KMS-11 (cell line): ENCODE measurements around the gene POLA1.

ENCODE experiments used
- H2AFZ ChIP-seq: fragments of 200-600 bp; sonication (generic); 2 replicates; pipeline ENCODE4 v1.6.1; 2016; ENCODE audit warnings: antibody characterized with exemption, mixed run types, low read depth
- H3K27ac ChIP-seq: fragments of 200-600 bp; sonication (generic); 2 replicates; pipeline ENCODE4 v1.6.1; 2016; ENCODE audit warnings: mild to moderate bottlenecking, mixed run types
- H3K27me3 ChIP-seq: fragments of 200-600 bp; sonication (generic); 2 replicates; pipeline ENCODE4 v1.6.1; 2017; ENCODE audit warnings: mild to moderate bottlenecking, low read depth, mixed run types, moderate library complexity; ENCODE audit not compliant: insufficient read depth
- H3K36me3 ChIP-seq: fragments of 200-600 bp; sonication (generic); 2 replicates; pipeline ENCODE4 v1.6.1; 2017; ENCODE audit warnings: mild to moderate bottlenecking, mixed run types; ENCODE audit not compliant: insufficient read depth
- H3K4me1 ChIP-seq: fragments of 200-600 bp; sonication (generic); 2 replicates; pipeline ENCODE4 v1.6.1; 2016; ENCODE audit warnings: mild to moderate bottlenecking, low read depth, mixed run types; ENCODE audit not compliant: poor library complexity, severe bottlenecking
- H3K4me2 ChIP-seq: fragments of 200-600 bp; sonication (generic); 2 replicates; pipeline ENCODE4 v1.7.0; 2016; ENCODE audit warnings: mild to moderate bottlenecking, mixed run types
- H3K4me3 ChIP-seq: fragments of 200-600 bp; sonication (generic); IDR thresholded peaks from 2 replicates; pipeline ENCODE4 v1.6.1; 2017; ENCODE audit warnings: low read depth, low read length, mixed read lengths; ENCODE audit not compliant: insufficient read depth
- H3K79me2 ChIP-seq: fragments of 200-600 bp; sonication (generic); 2 replicates; pipeline ENCODE4 v1.6.1; 2016; ENCODE audit warnings: low read depth, mixed run types; ENCODE audit not compliant: insufficient read depth
- H3K9ac ChIP-seq: fragments of 200-600 bp; sonication (generic); 2 replicates; pipeline ENCODE4 v1.6.1; 2016; ENCODE audit warnings: mild to moderate bottlenecking, mixed run types
- H4K20me1 ChIP-seq: fragments of 200-600 bp; sonication (generic); 2 replicates; pipeline ENCODE4 v1.6.1; 2016; ENCODE audit warnings: mild to moderate bottlenecking, mixed run types; ENCODE audit not compliant: insufficient read depth
- TF ChIP-seq, protein P1 (sequence below): fragments of 200-600 bp; sonication (generic); conservative IDR thresholded peaks from 2 replicates; pipeline ENCODE4 v1.6.1; 2017; ENCODE audit warnings: low read depth, mild to moderate bottlenecking, antibody characterized with exemption, low read length, moderate library complexity, mixed read lengths

Gene POLA1

DNA sequence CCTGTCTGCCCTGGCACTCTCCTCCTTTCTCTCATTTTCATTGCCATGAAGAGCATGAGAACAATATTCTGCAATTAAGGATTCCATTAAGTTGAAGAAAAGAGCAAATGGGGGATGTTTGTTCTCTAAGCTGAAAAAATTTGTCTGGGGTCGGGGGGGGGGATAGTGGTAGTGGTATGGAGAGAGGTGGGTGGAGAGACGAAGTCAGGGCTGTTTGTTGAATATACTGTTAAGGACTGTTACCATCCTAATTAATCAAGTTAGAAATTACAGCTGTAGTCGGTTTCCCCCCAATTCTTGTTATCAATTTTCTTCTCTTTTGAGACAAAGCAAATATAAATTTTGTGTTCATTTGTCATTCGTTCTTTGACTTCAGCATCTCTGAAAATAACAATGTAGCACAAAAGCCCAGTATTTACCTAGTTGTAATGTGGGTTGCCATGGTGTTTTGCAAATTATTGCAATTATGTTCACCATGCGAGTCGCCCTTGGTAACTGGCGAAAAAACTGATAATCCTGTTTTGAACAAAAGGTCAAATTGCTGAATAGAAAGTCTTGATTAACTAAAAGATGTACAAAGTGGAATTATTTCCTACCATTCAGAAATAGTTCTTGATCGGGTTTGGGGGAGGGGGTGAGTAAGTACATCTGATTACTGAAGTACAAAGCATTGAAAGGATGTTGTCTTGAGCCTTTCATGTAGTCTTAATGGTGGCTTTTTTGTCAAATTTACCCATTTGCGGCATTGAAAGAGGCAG is 183.0 kb downstream of the POLA1 start:
- no peaks in the 10 kb centered on the region for H3K36me3 ChIP-seq
- H3K9ac ChIP-seq = peak overlapping the region; percentile 85
- no peak overlapping the region for H2AFZ ChIP-seq
- peaks cover 93% of the 10 kb centered on the region for H3K4me1 ChIP-seq
- TF ChIP-seq, protein P1, sequence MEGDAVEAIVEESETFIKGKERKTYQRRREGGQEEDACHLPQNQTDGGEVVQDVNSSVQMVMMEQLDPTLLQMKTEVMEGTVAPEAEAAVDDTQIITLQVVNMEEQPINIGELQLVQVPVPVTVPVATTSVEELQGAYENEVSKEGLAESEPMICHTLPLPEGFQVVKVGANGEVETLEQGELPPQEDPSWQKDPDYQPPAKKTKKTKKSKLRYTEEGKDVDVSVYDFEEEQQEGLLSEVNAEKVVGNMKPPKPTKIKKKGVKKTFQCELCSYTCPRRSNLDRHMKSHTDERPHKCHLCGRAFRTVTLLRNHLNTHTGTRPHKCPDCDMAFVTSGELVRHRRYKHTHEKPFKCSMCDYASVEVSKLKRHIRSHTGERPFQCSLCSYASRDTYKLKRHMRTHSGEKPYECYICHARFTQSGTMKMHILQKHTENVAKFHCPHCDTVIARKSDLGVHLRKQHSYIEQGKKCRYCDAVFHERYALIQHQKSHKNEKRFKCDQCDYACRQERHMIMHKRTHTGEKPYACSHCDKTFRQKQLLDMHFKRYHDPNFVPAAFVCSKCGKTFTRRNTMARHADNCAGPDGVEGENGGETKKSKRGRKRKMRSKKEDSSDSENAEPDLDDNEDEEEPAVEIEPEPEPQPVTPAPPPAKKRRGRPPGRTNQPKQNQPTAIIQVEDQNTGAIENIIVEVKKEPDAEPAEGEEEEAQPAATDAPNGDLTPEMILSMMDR = no peak
- peak overlapping the region; percentile 90 for H3K4me2 ChIP-seq
- no peaks in the 10 kb centered on the region for H4K20me1 ChIP-seq
- no peaks in the 10 kb centered on the region for H3K27me3 ChIP-seq
- no peaks in the 10 kb centered on the region for H3K79me2 ChIP-seq
- H3K4me3 ChIP-seq = no peak overlapping the region
- peak overlapping the region; percentile 96 for H3K27ac ChIP-seq

DNA sequence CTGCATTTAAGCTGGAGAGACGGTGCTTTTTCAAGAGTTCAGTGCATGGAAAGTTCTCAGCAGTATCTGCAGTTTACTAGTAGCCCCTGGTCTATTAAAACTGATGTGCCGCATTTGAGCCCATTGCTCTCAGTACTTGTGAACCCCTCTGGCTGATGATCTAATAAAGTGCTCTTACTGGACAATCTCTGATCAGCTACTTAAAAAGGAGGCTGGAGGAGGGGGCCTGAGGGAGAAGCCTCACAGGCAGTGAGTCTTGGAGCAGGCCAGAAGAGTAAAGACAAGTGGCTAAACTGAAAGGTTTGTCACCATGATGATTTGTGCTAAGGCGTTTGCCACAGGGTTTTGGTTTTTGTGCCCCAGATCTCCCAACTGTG is 183.6 kb downstream of the POLA1 start:
- Histone ChIP-seq H3K4me2 (peak overlapping the region; percentile 90), H3K9ac (peak overlapping the region; percentile 85), H4K20me1 (no peaks in the 10 kb centered on the region), H2AFZ (no peak overlapping the region), H3K27ac (peak overlapping the region; percentile 96), H3K4me3 (no peak overlapping the region), H3K27me3 (no peaks in the 10 kb centered on the region), H3K79me2 (no peaks in the 10 kb centered on the region), H3K36me3 (no peaks in the 10 kb centered on the region), H3K4me1 (peaks cover 98% of the 10 kb centered on the region)
- TF ChIP-seq, protein P1 = no peak

DNA sequence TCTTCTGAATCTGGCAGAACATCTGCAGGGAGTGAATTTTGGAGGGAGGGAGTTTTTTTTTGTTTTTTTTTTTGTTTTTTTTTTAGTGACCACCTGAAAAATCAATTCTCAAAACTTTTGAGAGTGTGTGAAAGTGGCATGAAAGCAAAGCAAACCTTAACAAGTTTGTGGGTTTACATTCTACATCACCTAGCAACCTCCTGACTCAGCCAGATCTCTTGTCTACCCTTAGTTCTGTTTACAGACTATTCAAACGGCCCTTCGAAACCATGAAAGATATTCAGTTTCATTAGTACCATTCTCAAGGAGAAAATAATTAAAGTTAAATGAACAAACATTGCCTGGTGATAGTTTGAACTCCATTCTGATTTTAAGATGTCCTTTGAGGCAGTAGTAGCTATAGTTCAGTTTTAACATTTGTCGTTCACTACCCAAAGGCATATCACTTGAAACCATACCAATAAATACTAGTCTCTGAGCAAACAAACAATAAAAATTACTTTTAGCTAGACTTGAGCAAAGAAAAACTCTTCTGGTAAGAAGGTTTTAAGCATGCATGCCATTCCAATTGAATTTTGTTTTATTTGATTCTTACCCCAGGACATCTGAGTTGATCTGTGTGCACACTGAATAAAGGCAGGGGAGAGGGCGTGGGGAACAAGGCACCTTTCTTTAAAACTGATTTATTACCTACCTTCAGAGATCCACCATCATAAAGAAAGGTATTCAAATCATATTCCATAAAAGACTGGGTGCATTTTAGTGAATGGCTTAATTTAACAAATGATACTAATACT is 184.3 kb downstream of the POLA1 start:
- H3K4me3 ChIP-seq = no peak overlapping the region
- peak overlapping the region; percentile 90 for H3K4me2 ChIP-seq
- H2AFZ ChIP-seq = no peak overlapping the region
- H3K79me2 ChIP-seq = no peaks in the 10 kb centered on the region
- peak overlapping the region; percentile 96 for H3K27ac ChIP-seq
- peak overlapping the region; percentile 85 for H3K9ac ChIP-seq
- H4K20me1 ChIP-seq = no peaks in the 10 kb centered on the region
- no peaks in the 10 kb centered on the region for H3K36me3 ChIP-seq
- peaks cover 97% of the 10 kb centered on the region for H3K4me1 ChIP-seq
- TF ChIP-seq, protein P1 = no peak
- H3K27me3 ChIP-seq = no peaks in the 10 kb centered on the region

DNA sequence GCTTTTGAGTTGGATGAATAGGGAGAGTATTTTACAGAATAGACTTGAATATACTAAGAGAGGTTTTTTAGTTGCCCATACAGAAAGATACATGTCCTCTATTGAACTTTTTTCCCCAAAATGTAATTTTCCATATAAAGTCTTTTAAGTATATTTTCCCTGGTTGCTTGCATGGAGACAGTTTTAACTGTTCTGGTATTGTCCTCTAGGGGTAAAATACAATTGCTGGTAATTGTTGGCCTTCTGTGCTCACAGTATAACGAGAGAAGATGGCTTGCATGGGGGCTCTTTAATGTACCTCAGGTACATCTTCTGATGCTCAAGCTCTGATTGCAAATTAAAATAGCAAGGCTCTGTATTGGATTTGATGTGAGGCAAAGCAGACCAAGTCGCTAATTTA is 186.0 kb downstream of the POLA1 start:
- Histone ChIP-seq H3K4me1 (peaks cover 94% of the 10 kb centered on the region), H3K36me3 (no peaks in the 10 kb centered on the region), H3K27me3 (no peaks in the 10 kb centered on the region), H4K20me1 (no peaks in the 10 kb centered on the region), H3K9ac (no peak overlapping the region), H3K79me2 (no peaks in the 10 kb centered on the region), H3K4me3 (no peak overlapping the region), H3K4me2 (peak overlapping the region; percentile 90), H3K27ac (peak overlapping the region; percentile 96; the same call in 1 of the 2 replicates), H2AFZ (no peak overlapping the region)
- TF ChIP-seq, protein P1 = no peak
